SJSA1 (cell line): ENCODE data around the gene RAET1E. TPM values are rescaled to one million over a fixed set of nuclear protein-coding genes. Genes with fewer than 3 reads are reported as not detected.
A peak's percentile ranks its signal among the peaks of the same experiment; 100 is the strongest.

Source experiments
- DNase-seq, 2 experiments: peaks; one replicate each; pipeline ENCODE4 v3.0.0-alpha.2; 2015 to 2020; ENCODE audit warnings: low spot score in 2 of 2, low read depth in 1 of 2
- H3K27ac ChIP-seq: fragments of 250-450 bp; sonication (Bioruptor Pico); 2 replicates; pipeline ENCODE4 v1.5.1; 2020; ENCODE audit warnings: mild to moderate bottlenecking, moderate library complexity
- H3K27me3 ChIP-seq: fragments of 250-450 bp; sonication (Bioruptor Pico); replicated peaks from 2 replicates; pipeline ENCODE4 v1.5.1; 2020; ENCODE audit warnings: mild to moderate bottlenecking, moderate library complexity
- H3K36me3 ChIP-seq: fragments of 250-450 bp; sonication (Bioruptor Pico); 2 replicates; pipeline ENCODE4 v1.5.1; 2020; ENCODE audit warnings: mild to moderate bottlenecking
- H3K4me1 ChIP-seq: fragments of 250-450 bp; sonication (Bioruptor Pico); replicated peaks from 2 replicates; pipeline ENCODE4 v1.6.1; 2021; ENCODE audit warnings: mild to moderate bottlenecking
- H3K4me3 ChIP-seq: fragments of 250-450 bp; sonication (Bioruptor Pico); 2 replicates; pipeline ENCODE4 v1.5.1; 2020; ENCODE audit warnings: mild to moderate bottlenecking
- H3K9me3 ChIP-seq: fragments of 250-450 bp; sonication (Bioruptor Pico); replicated peaks from 2 replicates; pipeline ENCODE4 v1.5.1; 2020; ENCODE audit warnings: mild to moderate bottlenecking
- total RNA-seq: library from RNA; depleted of rRNA; stranded (reverse); fragments of >200 nt; shearing (Covaris generic); gene quantifications from 2 replicates; pipeline ENCODE4 v1.2.3, GENCODE V29; 2014

The RAET1E gene
- total RNA-seq, 1 experiment from 2014 or later: not detected

GRCh38 chr6:149884215-149884614 is 13.7 kb downstream of the RAET1E start:
- H3K4me3 ChIP-seq: no peak overlapping the region
- H3K27ac ChIP-seq: no peak overlapping the region
- DNase-seq: no peak
- no peaks in the 10 kb centered on the region for H3K9me3 ChIP-seq
- H3K4me1 ChIP-seq: no peaks in the 10 kb centered on the region
- no peaks in the 10 kb centered on the region for H3K36me3 ChIP-seq
- no peaks in the 10 kb centered on the region for H3K27me3 ChIP-seq

DNA sequence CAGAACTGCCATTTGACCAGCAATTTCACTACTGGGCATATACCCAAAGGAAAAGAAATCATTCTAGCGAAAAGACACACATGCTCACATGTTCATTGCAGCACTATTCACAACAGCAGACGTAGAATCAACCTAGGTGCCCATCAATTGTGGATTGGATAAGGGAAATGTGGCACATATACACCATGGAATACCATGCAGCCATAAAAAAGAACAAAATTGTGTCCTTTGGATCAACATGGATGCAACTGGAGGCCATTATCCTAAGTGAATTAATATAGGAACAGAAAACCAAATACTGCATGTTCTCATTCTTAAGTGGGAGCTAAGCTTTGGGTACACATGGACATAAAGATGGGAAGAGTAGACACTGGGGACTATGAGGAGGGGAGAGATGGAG is 16.1 kb downstream of the RAET1E start:
- H3K27me3 ChIP-seq: no peaks in the 10 kb centered on the region
- no peaks in the 10 kb centered on the region for H3K9me3 ChIP-seq
- H3K27ac ChIP-seq: no peak overlapping the region
- no peak for DNase-seq
- no peak overlapping the region for H3K4me3 ChIP-seq
- H3K4me1 ChIP-seq: no peaks in the 10 kb centered on the region
- H3K36me3 ChIP-seq: no peaks in the 10 kb centered on the region

GRCh38 chr6:149881066-149881766 is 16.7 kb downstream of the RAET1E start:
- Histone ChIP-seq H3K36me3 (no peaks in the 10 kb centered on the region), H3K27me3 (no peaks in the 10 kb centered on the region), H3K4me3 (no peak overlapping the region), H3K27ac (no peak overlapping the region), H3K9me3 (no peaks in the 10 kb centered on the region), H3K4me1 (no peaks in the 10 kb centered on the region)
- DNase-seq: peak in 1 of 2 experiments; percentile 25

GRCh38 chr6:149877659-149878058 is 20.3 kb downstream of the RAET1E start:
- Histone ChIP-seq H3K9me3 (no peaks in the 10 kb centered on the region), H3K36me3 (no peaks in the 10 kb centered on the region), H3K27ac (no peak overlapping the region), H3K4me1 (no peaks in the 10 kb centered on the region), H3K4me3 (no peak overlapping the region), H3K27me3 (no peaks in the 10 kb centered on the region)
- DNase-seq: peak in 1 of 2 experiments; percentile 21

DNA sequence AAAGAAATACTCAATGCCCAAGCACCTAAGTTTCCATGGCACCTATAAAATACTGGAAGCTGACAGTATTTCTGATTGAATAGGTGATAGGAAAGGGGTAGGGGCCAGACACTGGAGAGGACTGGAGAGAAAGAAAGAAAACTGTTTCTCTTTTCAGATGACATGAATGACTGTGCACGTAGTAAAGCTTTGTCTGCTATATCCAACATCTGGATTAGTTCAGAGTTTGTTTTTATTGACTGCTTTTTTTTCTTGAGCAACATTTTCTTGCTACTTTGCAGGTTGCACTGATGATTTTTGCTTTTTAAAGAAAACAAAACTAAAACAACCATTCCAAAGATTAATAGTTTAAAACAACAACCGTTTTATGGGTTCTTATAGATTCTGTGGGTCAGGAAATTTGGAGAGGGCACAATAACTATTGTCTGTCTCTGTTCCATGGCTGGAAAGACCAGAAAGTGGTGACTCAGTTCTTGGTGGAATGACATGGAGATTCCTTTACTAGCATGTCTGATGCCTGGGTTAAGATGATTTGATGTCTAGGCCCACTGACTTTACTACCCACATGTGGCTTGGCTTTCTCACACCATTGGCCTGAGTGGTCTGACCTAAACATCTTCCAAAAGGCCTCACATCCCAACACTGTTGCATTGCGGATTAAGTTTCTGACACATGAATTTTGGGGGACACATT is 21.5 kb downstream of the RAET1E start:
- Histone ChIP-seq H3K4me3 (no peak overlapping the region), H3K9me3 (no peaks in the 10 kb centered on the region), H3K27ac (no peak overlapping the region), H3K27me3 (no peaks in the 10 kb centered on the region), H3K36me3 (no peaks in the 10 kb centered on the region), H3K4me1 (no peaks in the 10 kb centered on the region)
- no peak for DNase-seq

GRCh38 chr6:149872233-149872632 is 25.7 kb downstream of the RAET1E start:
- Histone ChIP-seq H3K27ac (no peak overlapping the region), H3K4me1 (no peaks in the 10 kb centered on the region), H3K27me3 (no peaks in the 10 kb centered on the region), H3K4me3 (no peak overlapping the region), H3K9me3 (no peaks in the 10 kb centered on the region), H3K36me3 (no peaks in the 10 kb centered on the region)
- DNase-seq: no peak

- Histone ChIP-seq H3K9me3 (no peaks in the 10 kb centered on the region), H3K4me1 (no peaks in the 10 kb centered on the region), H3K36me3 (no peaks in the 10 kb centered on the region), H3K27ac (no peak overlapping the region), H3K4me3 (no peak overlapping the region), H3K27me3 (no peaks in the 10 kb centered on the region)
- DNase-seq: no peak
Measured at GRCh38 chr6:149871182-149871581, 26.7 kb downstream of the RAET1E start.

DNA sequence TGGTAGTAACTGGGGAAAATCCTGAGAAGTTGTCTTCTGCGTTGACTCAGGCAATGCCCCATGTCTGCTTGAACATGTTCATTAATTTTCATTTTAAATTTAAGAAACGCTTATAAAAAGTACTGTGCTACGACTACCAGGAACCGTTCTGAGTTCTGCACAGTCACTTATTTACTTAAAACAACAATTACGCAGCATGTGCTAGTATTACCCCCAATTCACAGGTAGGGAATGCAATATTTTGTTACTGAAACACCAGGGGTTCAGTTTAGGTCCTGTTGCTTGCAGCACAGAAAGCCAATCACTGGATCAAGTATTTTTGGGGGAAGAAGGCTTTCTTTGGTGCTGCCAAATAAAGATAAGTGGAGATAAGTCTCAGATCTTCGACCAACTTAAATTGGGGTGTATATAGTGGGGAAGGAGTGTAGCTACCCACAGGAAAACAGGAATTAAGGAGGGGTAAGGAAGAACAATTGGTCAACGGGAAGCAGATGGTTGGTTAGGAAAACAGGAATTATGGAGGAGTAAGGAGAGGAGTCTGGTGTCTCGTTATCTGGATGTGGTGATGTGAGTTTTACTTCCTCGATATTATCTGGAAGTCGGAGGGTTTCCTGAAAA is 28.5 kb downstream of the RAET1E start:
- Histone ChIP-seq H3K4me1 (peaks cover 9% of the 10 kb centered on the region), H3K36me3 (no peaks in the 10 kb centered on the region), H3K27ac (no peak overlapping the region), H3K9me3 (no peaks in the 10 kb centered on the region), H3K4me3 (no peak overlapping the region), H3K27me3 (no peaks in the 10 kb centered on the region)
- no peak for DNase-seq

DNA sequence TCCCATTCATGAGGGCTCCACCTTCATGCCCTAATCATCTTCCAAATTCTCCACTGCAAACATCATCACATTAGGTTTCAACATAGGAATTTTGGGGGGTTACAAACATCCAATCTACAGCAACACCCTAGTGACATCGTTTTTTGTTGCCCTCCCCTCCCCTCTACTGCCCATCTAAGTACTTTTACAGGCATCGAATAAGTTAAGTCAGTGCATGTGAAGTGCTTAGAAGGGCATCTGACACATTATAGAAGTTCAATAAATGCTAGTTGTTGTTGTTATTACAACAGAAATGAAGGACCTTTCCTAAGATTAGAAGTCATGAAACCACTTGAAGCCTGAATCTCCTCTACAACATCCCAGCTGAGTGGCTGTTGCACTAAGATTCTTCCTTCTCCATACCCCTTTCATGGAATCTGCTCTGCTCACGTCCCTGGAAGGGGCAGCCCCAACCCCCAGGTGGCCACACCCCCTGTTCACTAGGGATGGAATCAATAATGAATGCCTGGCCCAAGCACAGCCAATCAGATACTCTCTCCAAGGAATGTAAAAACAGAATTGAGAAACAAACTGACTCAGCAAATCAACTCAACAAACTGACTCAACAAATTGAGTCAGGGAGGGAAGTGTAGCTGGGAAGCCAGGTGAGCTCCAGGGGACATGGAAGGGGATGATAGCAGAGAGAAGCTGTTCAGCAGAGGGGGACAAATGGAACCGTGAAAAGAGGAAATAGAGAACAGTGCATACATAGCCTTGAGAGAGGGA is 29.9 kb downstream of the RAET1E start:
- H3K4me3 ChIP-seq: no peak overlapping the region
- H3K4me1 ChIP-seq: peaks cover 20% of the 10 kb centered on the region
- H3K9me3 ChIP-seq: peaks cover 5% of the 10 kb centered on the region; the same call in 1 of the 2 replicates
- no peaks in the 10 kb centered on the region for H3K27me3 ChIP-seq
- H3K36me3 ChIP-seq: peaks cover 11% of the 10 kb centered on the region
- no peak for DNase-seq
- H3K27ac ChIP-seq: no peak overlapping the region

- DNase-seq: peak in 1 of 2 experiments; percentile 73
- peaks cover 42% of the 10 kb centered on the region for H3K4me1 ChIP-seq
- H3K36me3 ChIP-seq: peaks cover 18% of the 10 kb centered on the region
- H3K27ac ChIP-seq: no peak overlapping the region
- H3K4me3 ChIP-seq: peak overlapping the region; percentile 93
- no peaks in the 10 kb centered on the region for H3K27me3 ChIP-seq
- peaks cover 5% of the 10 kb centered on the region; the same call in 1 of the 2 replicates for H3K9me3 ChIP-seq
Measured at GRCh38 chr6:149864578-149865535, 33.1 kb downstream of the RAET1E start.

GRCh38 chr6:149863698-149864577 is 34.0 kb downstream of the RAET1E start, which contains the start of gene LRP11:
Gene LRP11 (minus strand): TSS chr6:149864359. CDS start chr6:149864020, 339 bp downstream.
- H3K4me3 ChIP-seq: peak within 1 kb of the TSS; percentile 93
- H3K9me3 ChIP-seq: peaks cover 5% of the 10 kb centered on the region; the same call in 1 of the 2 replicates
- H3K4me1 ChIP-seq: peaks cover 50% of the 10 kb centered on the region
- peak; percentile 87 to 88 for DNase-seq
- peak within 1 kb of the TSS; percentile 88 for H3K27ac ChIP-seq
- H3K36me3 ChIP-seq: peaks cover 18% of the 10 kb centered on the region
- H3K27me3 ChIP-seq: no peaks in the 10 kb centered on the region
